Liver (tissue), 9 donors: ENCODE results near the gene ATP10A. TPM values are rescaled to one million over a fixed set of nuclear protein-coding genes. Genes with fewer than 3 reads are reported as not detected.
A peak's percentile ranks its signal among the peaks of the same experiment; 100 is the strongest.

Experiments used
- DNase-seq: peaks from one replicate; pipeline ENCODE4 v3.0.0-alpha.2; 2017; ENCODE audit warnings: low spot score
- H3K27ac ChIP-seq, 2 donors: one replicate each; pipeline ENCODE4 v1.7.0; 2013; ENCODE audit warnings: inconsistent platforms in 2 of 2, low read length in 2 of 2, control low read depth in 1 of 2, low read depth in 1 of 2, mild to moderate bottlenecking in 1 of 2
- H3K27me3 ChIP-seq, 4 donors: one replicate each; pipeline versions ENCODE4 v1.6.1 to v1.7.0; 2013; ENCODE audit warnings: low read length in 3 of 4, inconsistent platforms in 1 of 4, mild to moderate bottlenecking in 1 of 4, moderate library complexity in 1 of 4; ENCODE audit not compliant: control insufficient read depth in 4 of 4, insufficient read depth in 4 of 4
- H3K36me3 ChIP-seq, 4 donors: one replicate each; pipeline versions ENCODE4 v1.6.1 to v1.7.0; 2013; ENCODE audit warnings: low read length in 3 of 4, mild to moderate bottlenecking in 3 of 4, low read depth in 1 of 4, moderate library complexity in 1 of 4; ENCODE audit not compliant: control insufficient read depth in 4 of 4, insufficient read depth in 3 of 4
- H3K4me1 ChIP-seq, 4 donors: one replicate each; pipeline versions ENCODE4 v1.6.1 to v1.7.0; 2013; ENCODE audit warnings: low read length in 3 of 4, mild to moderate bottlenecking in 3 of 4, moderate library complexity in 1 of 4; ENCODE audit not compliant: control insufficient read depth in 4 of 4, insufficient read depth in 4 of 4
- H3K4me3 ChIP-seq, 3 donors: one replicate each; pipeline versions ENCODE4 v1.6.1 to v1.7.0; 2013; ENCODE audit warnings: low read length in 3 of 3, control low read depth in 1 of 3, low read depth in 1 of 3, mild to moderate bottlenecking in 1 of 3
- H3K9ac ChIP-seq, 2 donors: one replicate each; pipeline ENCODE4 v1.7.0; 2013; ENCODE audit warnings: low read length in 2 of 2, mild to moderate bottlenecking in 2 of 2, moderate library complexity in 2 of 2, control low read depth in 1 of 2, low read depth in 1 of 2
- H3K9me3 ChIP-seq, 4 donors: one replicate each; pipeline versions ENCODE4 v1.6.1 to v1.7.0; 2013; ENCODE audit warnings: low read length in 3 of 4; ENCODE audit not compliant: control insufficient read depth in 4 of 4
- ATF3 ChIP-seq: IDR thresholded peaks from 2 replicates; pipeline ENCODE4 v1.6.1; 2016; ENCODE audit warnings: antibody characterized with exemption
- CTCF ChIP-seq: fragments of 150-350 bp; IDR thresholded peaks from 2 replicates; pipeline ENCODE4 v1.5.1; 2017; ENCODE audit warnings: improper control_type of control experiment, low read depth, low read length; ENCODE audit not compliant: missing input control
- GABPA ChIP-seq, 2 donors: IDR thresholded peaks in 1 of 2; conservative IDR thresholded peaks in 1 of 2; 2 replicates each; pipeline ENCODE4 v1.6.1; 2016; ENCODE audit warnings: antibody characterized with exemption in 2 of 2, mild to moderate bottlenecking in 1 of 2, moderate library complexity in 1 of 2
- HNF4A ChIP-seq, 2 donors: conservative IDR thresholded peaks; 2 replicates each; pipeline ENCODE4 v1.6.1; 2016; ENCODE audit warnings: antibody characterized with exemption in 2 of 2, mild to moderate bottlenecking in 2 of 2
- HNF4G ChIP-seq: IDR thresholded peaks from 2 replicates; pipeline ENCODE4 v1.6.1; 2016; ENCODE audit warnings: antibody characterized with exemption
- MAX ChIP-seq: IDR thresholded peaks from 2 replicates; pipeline ENCODE4 v1.6.1; 2016; ENCODE audit warnings: antibody characterized with exemption
- NR2F2 ChIP-seq: IDR thresholded peaks from 2 replicates; pipeline ENCODE4 v1.6.1; 2016; ENCODE audit warnings: antibody characterized with exemption
- RAD21 ChIP-seq, 2 donors: IDR thresholded peaks; 2 replicates each; pipeline ENCODE4 v1.6.1; 2016; ENCODE audit warnings: antibody characterized with exemption in 2 of 2, mild to moderate bottlenecking in 2 of 2
- REST ChIP-seq: IDR thresholded peaks from 2 replicates; pipeline ENCODE4 v1.6.1; 2016; ENCODE audit warnings: antibody characterized with exemption, mild to moderate bottlenecking
- RXRA ChIP-seq, 2 donors: IDR thresholded peaks; 2 replicates each; pipeline ENCODE4 v1.6.1; 2017 to 2018; ENCODE audit warnings: antibody characterized with exemption in 2 of 2, mild to moderate bottlenecking in 1 of 2
- ZBTB33 ChIP-seq: IDR thresholded peaks from 2 replicates; pipeline ENCODE4 v1.6.1; 2016; ENCODE audit warnings: antibody characterized with exemption
- WGBS: extraction: QIAGEN DNeasy Blood & Tissue Kit; methylation state at CpG from one replicate; pipeline ENCODE4 v1.1.7; 2013; 5-methylcytosine and 5-hydroxymethylcytosine counted together
- polyA plus RNA-seq, 2 donors: library from polyadenylated mRNA; stranded (reverse) in 1 of 2; unstranded in 1 of 2; fragments of 200-250 nt in 1 of 2; fragments of >200 nt in 1 of 2; fragmentation: Nextera tagmentation in 1 of 2; extraction: Ambion mirVana in 1 of 2; gene quantifications; one replicate each; pipeline versions ENCODE4 v1.2.1 to v1.2.3, GENCODE V29; 2013 to 2015
- total RNA-seq, 2 donors: library from RNA; depleted of rRNA; stranded (reverse); fragments of >200 nt; gene quantifications; one replicate each; pipeline ENCODE4 v1.2.3, GENCODE V29; 2014
- donor health status: healthy.
- donor health status: healthy.
- donor health status: healthy.
- donor health status: healthy.
- donor health status: healthy.

ATP10A gene
- total RNA-seq (1 to 10 TPM in 1 of 2 donors, under 1 TPM in 1; 0.51 to 1.8 TPM), polyA plus RNA-seq (under 1 TPM; 0.22 to 0.26 TPM)

GRCh38 chr15:25863111-25863967 lies at the start of gene ATP10A:
Gene ATP10A, minus strand, starts transcription at chr15:25863327. Its CDS starts 231 bp downstream, at chr15:25863096.
- H3K27ac ChIP-seq: peak within 1 kb of the TSS in 1 of 2 donors; percentile 11
- WGBS: 5% methylated on average over 85 of the region's 85 CpGs
- H3K9ac ChIP-seq: no peak within 1 kb of the TSS
- H3K27me3 ChIP-seq: peaks cover 0 to 5% (median 1%) of the 10 kb centered on the region in 4 donors
- H3K4me1 ChIP-seq: peaks cover 4 to 24% (median 10%) of the 10 kb centered on the region in 4 donors
- H3K36me3 ChIP-seq: no peaks in the 10 kb centered on the region
- DNase-seq: no peak
- H3K4me3 ChIP-seq: peak within 1 kb of the TSS in 2 of 3 donors; percentile 47 to 63
- TF ChIP-seq CTCF (no peak), ZBTB33 (no peak)
- H3K9me3 ChIP-seq: no peaks in the 10 kb centered on the region

GRCh38 chr15:25912035-25912434 lies 48.9 kb upstream of the ATP10A start:
- DNase-seq: no peak

More at GRCh38 chr15:25912035-25912434, 48.9 kb upstream of the ATP10A start:
- 71% methylated on average over 3 of the region's 3 CpGs for WGBS
- H3K27me3 ChIP-seq: peaks cover 0 to 4% (median 0%) of the 10 kb centered on the region in 4 donors
- no peaks in the 10 kb centered on the region for H3K36me3 ChIP-seq
- no peak overlapping the region for H3K9ac ChIP-seq
- H3K4me1 ChIP-seq: no peaks in the 10 kb centered on the region
- H3K9me3 ChIP-seq: no peaks in the 10 kb centered on the region
- no peak overlapping the region for H3K4me3 ChIP-seq
- no peak overlapping the region for H3K27ac ChIP-seq
- TF ChIP-seq GABPA (IDR thresholded peaks at IDR 0.05 in 1 of 2, conservative IDR thresholded peaks at IDR 0.05 in 1 of 2): no peak
- TF ChIP-seq HNF4G: no peak
- no peak for TF ChIP-seq MAX
- no peak for TF ChIP-seq RAD21 (IDR thresholded peaks at IDR 0.05)
- no peak for TF ChIP-seq NR2F2
- no peak for TF ChIP-seq ATF3
- no peak for TF ChIP-seq RXRA (IDR thresholded peaks at IDR 0.05)
- TF ChIP-seq REST: no peak
- TF ChIP-seq ZBTB33: no peak
- no peak for TF ChIP-seq HNF4A (conservative IDR thresholded peaks at IDR 0.05)
